HG02973 (cell line): ENCODE results near the gene TAMALIN.

Experiments used
- ATAC-seq: cut with Tn5 transposase; IDR thresholded peaks from one replicate; pipeline ENCODE4 v1.9.1; 2021; ENCODE audit warnings: moderate library complexity; ENCODE audit not compliant: unreplicated experiment

Gene TAMALIN

GRCh38 chr12:52035926-52036325 is 29.2 kb downstream of the TAMALIN start:
- ATAC-seq: no peak

GRCh38 chr12:52036587-52037171 is 29.9 kb downstream of the TAMALIN start:
- peak; percentile 36 for ATAC-seq

- ATAC-seq: no peak
Measured at GRCh38 chr12:52037248-52037861, 30.6 kb downstream of the TAMALIN start.

- ATAC-seq: no peak
Measured at GRCh38 chr12:52038447-52038846, 31.7 kb downstream of the TAMALIN start.

GRCh38 chr12:52041035-52041434 is 34.3 kb downstream of the TAMALIN start:
- no peak for ATAC-seq

GRCh38 chr12:52041695-52042123 is 35.0 kb downstream of the TAMALIN start:
- ATAC-seq: no peak

GRCh38 chr12:52042706-52043385 is 36.1 kb downstream of the TAMALIN start:
- no peak for ATAC-seq

GRCh38 chr12:52043386-52044212 is 36.9 kb downstream of the TAMALIN start:
- no peak for ATAC-seq

GRCh38 chr12:52044292-52044983 is 37.7 kb downstream of the TAMALIN start:
- no peak for ATAC-seq

GRCh38 chr12:52045794-52046199 is 39.1 kb downstream of the TAMALIN start:
- ATAC-seq: no peak

- no peak for ATAC-seq
Measured at GRCh38 chr12:52046859-52047258, 40.1 kb downstream of the TAMALIN start.

GRCh38 chr12:52049286-52049685 is 42.5 kb downstream of the TAMALIN start:
- ATAC-seq: no peak

GRCh38 chr12:52049688-52050087 is 42.9 kb downstream of the TAMALIN start:
- ATAC-seq: no peak

- ATAC-seq: no peak
Measured at GRCh38 chr12:52050116-52050757, 43.5 kb downstream of the TAMALIN start.

- ATAC-seq: peak; percentile 76
Measured at GRCh38 chr12:52050758-52051541, 44.2 kb downstream of the TAMALIN start, which contains the start of gene NR4A1. Gene NR4A1, plus strand, starts transcription at chr12:52051442. Its CDS starts 2,887 bp downstream, at chr12:52054329.

- no peak for ATAC-seq
Measured at GRCh38 chr12:52052468-52053186, 45.9 kb downstream of the TAMALIN start.

GRCh38 chr12:52053536-52054209 is 46.9 kb downstream of the TAMALIN start:
- no peak for ATAC-seq

GRCh38 chr12:52054231-52054832 is 47.6 kb downstream of the TAMALIN start:
- no peak for ATAC-seq
